ENCODE measurements around the gene MIS18A.

The MIS18A gene

GRCh38 chr21:32249511-32250280 is 29.2 kb downstream of the MIS18A start:
- no peak for DNase-seq

DNA sequence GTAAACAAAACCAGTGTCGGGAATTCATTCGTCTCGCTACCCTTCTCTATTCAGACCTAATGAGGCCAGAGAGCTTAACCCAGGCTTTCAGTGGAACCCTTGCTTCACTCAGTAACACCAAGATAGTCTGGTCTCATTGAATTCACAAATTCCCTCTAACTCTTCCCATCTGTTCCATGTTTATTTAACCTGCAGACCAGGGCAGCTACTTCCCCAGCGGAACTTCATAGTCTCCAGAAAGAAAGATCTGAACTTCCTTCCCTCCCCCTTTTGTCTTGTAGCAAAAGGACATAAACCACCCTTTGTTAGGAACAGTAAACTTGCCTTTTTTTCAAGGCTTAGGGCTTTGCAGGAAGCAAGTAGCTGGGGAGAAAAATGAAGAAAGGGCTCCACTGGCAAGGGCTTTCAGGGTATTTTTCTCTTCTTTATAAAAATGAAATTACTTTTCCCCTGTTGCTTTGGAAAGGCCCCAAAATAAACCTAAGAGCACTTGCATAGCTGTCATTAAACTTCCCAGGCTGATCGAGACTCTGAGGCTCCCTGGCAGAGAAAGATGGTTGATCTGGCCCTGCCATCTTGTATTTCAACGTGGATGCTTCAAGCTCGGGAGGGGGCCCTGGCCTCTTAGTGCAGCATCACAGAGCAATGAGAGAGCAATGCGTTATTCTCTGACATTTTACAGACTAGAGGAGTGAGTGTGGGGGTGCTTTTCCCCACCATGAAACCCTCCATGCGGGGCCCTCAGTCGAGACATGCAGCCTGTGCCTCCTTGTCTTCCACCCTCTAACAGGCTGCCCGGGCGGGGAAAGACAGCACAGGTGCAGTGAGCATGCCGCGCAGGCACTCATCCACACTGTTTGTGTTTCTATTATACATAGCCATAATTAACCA is 30.0 kb downstream of the MIS18A start:
- DNase-seq, result no peak

- no peak for DNase-seq
Measured at GRCh38 chr21:32246571-32247140, 32.2 kb downstream of the MIS18A start.

GRCh38 chr21:32245971-32246370 is 32.9 kb downstream of the MIS18A start:
- no peak for DNase-seq

- DNase-seq, result no peak
Measured at GRCh38 chr21:32240851-32241687, 37.8 kb downstream of the MIS18A start.

- DNase-seq, result no peak
Measured at GRCh38 chr21:32239551-32239950, 39.3 kb downstream of the MIS18A start.

- no peak for DNase-seq
Measured at GRCh38 chr21:32238063-32238462, 40.8 kb downstream of the MIS18A start.

DNA sequence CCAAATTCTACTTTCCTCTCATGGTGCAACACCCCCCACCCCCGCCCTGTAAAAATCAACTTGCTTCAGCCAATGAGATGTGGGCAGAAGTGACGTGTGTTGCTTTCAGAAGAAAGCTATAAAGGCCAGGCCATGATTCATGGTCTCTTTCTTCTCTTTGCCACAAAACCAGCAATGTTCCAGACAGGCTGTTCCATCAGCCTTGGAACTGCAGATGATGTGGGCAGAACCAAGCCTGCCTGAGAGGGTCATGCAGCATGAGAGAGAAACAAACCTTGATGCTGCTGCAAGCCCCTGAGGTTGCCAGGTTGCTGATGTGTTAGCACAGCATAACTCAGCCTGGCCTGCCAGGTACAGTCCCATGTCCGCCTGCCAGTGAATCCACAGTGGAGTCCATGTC is 41.8 kb downstream of the MIS18A start:
- DNase-seq, result no peak

DNA sequence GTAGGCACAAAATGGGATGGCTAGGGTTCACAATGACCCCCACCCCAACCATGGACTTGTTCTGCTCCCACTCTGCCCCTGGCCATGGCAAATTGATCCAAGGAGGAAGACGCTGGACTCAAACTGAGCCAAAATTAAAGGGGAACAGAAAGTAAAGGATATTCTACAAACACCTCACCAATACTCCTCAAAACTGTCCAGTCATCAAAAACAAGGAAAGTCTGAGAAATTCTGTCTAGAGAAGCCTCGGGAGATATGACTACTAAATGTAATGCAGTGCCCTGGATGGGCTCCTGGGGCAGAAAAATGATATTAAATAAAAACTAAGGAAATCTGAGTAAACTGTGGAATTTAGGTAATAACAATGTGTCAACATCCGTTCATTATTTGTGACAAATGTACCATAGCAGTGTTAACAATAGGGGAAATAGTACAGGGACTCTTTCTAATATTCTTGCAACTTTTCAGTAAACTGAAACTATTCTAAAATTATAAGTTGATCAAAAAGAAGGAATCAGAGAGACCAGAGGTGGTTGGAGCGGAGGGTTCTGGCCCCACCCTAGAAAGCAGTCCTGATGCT is 45.0 kb downstream of the MIS18A start:
- DNase-seq, result no peak

GRCh38 chr21:32233055-32233546 is 45.7 kb downstream of the MIS18A start:
- DNase-seq, result no peak

- DNase-seq, result no peak
Measured at GRCh38 chr21:32226444-32226843, 52.4 kb downstream of the MIS18A start.

All from CD4-positive, alpha-beta T cell treated with Interferon alpha-2 for 1 hour (primary cell).